ENCODE results near the gene EEIG1.

EEIG1 gene

GRCh38 chr9:128001151-128001778 lies 20.5 kb upstream of the EEIG1 start:
- no peak for DNase-seq

- DNase-seq, result no peak
Measured at GRCh38 chr9:127999461-127999860, 18.7 kb upstream of the EEIG1 start.

GRCh38 chr9:127993721-127994120 lies 12.9 kb upstream of the EEIG1 start:
- no peak for DNase-seq

GRCh38 chr9:127991757-127992274 lies 11.0 kb upstream of the EEIG1 start:
- no peak for DNase-seq

- no peak for DNase-seq
Measured at GRCh38 chr9:127991017-127991756, 10.4 kb upstream of the EEIG1 start.

GRCh38 chr9:127990554-127990953 lies 9.8 kb upstream of the EEIG1 start:
- DNase-seq, result no peak

GRCh38 chr9:127989094-127989493 lies 8.3 kb upstream of the EEIG1 start:
- DNase-seq, result no peak

- no peak for DNase-seq
Measured at GRCh38 chr9:127987103-127987614, 6.4 kb upstream of the EEIG1 start.

GRCh38 chr9:127985011-127985410 lies 4.2 kb upstream of the EEIG1 start:
- DNase-seq, result no peak

GRCh38 chr9:127983847-127984289 lies 3.1 kb upstream of the EEIG1 start:
- DNase-seq, result peak; percentile 59

GRCh38 chr9:127982912-127983311 lies 2.1 kb upstream of the EEIG1 start:
- DNase-seq, result no peak

- DNase-seq, result no peak
Measured at GRCh38 chr9:127981559-127982121, 851 bp upstream of the EEIG1 start.

- no peak for DNase-seq
Measured at GRCh38 chr9:127980060-127980705, 606 bp downstream of the EEIG1 start.

- no peak for DNase-seq
Measured at GRCh38 chr9:127979333-127980059, 1.3 kb downstream of the EEIG1 start.

- DNase-seq, result no peak
Measured at GRCh38 chr9:127979015-127979332, 1.8 kb downstream of the EEIG1 start.

- no peak for DNase-seq
Measured at GRCh38 chr9:127977884-127978647, 2.7 kb downstream of the EEIG1 start.

GRCh38 chr9:127977009-127977883 lies 3.5 kb downstream of the EEIG1 start:
- DNase-seq, result no peak

GRCh38 chr9:127976498-127976897 lies 4.3 kb downstream of the EEIG1 start:
- peak; percentile 49 for DNase-seq

GRCh38 chr9:127975376-127976315 lies 5.1 kb downstream of the EEIG1 start:
- DNase-seq, result no peak

GRCh38 chr9:127974769-127975261 lies 6.0 kb downstream of the EEIG1 start:
- no peak for DNase-seq
